HS-5 (cell line): ENCODE data around the gene ALDH1L1.
"Not testable (repeated sequence)": the region's sequence is repeated elsewhere in the genome, so short reads cannot be mapped to it uniquely, and the experiment has no call there.

ENCODE experiments used
- DNase-seq: peaks from one replicate; pipeline ENCODE4 v3.0.0-alpha.2; 2012; ENCODE audit warnings: low read depth

ALDH1L1 gene

GRCh38 chr3:126104742-126105605 is 75.4 kb downstream of the ALDH1L1 start:
- no peak for DNase-seq

DNA sequence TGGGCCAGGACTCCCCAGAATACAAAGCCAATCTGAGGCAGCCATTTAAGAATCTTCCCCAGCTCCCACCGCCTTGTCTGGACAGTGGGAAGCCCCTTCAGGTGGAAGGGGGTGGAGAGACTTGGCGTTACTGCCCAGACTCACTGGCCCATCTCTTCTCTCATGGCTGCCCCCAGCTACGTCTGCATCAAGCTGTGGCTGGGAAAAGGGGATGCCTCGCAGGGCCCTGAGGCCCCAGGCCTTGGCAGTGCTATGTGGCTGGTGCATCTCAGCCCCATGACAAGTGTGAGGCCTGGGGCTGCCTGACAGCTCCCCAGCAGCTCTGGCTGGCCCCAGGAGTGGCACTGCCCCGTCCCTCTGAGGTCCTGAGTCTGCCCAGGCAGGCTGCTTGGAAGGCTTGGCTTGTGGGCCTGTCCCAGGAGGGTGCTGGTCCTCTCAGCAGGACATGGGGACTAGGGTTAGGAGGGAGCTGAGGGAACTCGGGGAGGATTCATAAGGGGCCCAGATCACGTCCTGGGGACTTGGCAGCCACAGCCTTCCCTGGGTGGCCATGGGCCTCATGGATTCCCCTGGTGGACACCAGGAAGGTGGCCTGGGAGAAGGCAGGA is 76.3 kb downstream of the ALDH1L1 start:
- no peak for DNase-seq

DNA sequence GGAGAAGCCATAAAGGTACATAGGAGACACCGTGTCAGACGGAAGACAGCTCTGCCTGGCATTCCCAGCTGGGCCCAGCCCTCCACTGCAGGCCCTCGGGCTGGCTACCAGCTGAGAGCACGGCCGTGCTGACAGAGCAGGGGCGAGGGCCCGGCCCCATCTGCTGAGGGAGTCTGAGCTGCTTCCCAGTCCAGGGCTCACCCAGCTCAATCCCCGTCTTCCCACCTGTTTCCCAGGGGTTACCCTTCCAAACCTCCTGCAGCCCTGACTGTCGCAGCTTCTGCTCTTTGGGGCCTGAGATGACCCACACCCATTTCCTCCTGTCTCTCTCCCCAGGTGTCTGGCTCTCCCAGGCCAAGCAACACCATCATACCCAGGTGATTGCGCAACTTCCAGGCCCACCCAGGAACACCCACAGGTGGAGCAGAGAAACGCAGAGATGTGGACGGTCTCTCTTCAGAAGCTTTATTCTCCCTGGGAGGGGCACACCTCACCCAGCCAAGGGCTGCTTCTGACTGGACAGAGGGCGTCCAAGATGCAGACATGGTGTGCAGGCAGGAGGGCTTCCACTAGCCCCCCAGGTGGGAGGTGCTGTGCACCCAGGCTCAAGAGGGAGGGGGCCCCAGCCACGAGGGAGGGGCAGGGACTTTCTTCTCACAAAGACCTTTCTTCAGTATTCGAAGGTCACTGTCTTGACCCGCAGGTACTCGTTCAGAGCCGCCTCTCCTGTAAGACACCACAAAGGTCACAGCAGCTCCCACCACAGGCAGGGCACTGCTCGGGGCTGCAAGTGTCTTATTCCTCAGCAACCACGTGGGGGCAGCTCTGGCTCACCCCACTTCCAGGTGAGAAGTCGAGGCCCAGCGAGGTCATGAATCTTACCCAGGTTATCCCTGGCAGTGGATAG is 77.0 kb downstream of the ALDH1L1 start:
- no peak for DNase-seq

DNA sequence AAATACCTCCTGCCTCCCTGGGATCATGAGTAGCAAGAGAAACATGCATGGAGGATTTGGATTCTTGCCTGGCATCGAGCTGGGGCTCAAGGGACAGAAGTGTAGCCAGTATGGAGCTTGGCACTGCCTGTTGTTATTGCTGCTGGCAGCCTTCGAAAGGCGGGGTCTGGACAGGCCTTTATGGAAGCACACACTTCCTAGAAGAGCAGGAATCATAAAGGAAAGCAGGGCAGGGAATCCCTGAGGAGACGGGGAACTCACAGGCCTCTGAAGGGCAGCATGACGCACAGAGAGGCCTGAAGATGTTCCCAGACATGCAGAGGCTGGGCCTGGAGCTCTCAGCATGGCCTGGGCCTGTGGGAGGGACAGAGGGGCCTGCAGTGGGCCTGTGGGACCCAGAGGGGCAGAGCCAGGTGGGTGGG is 77.8 kb downstream of the ALDH1L1 start:
- DNase-seq, result no peak

DNA sequence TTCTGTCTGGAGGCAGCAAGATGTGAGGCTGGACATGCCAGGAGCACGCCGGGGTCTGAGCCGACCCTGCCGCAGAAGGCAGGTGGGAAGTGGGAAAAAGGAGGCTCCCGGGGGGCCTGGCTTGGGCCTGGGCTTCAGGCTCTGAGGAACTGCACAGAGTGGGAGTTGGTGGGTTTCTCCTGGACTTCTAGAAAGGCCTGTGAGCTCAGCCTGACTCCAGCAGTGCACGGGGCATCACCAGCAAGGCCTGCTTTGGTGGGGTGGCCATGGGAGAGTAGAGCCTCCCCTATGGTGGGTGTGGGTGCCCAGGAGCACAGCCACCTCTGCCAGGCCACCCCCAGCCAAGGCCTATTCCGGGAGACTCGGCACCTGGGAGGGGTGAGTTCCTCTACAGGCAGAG is 78.4 kb downstream of the ALDH1L1 start:
- DNase-seq, result no peak

DNA sequence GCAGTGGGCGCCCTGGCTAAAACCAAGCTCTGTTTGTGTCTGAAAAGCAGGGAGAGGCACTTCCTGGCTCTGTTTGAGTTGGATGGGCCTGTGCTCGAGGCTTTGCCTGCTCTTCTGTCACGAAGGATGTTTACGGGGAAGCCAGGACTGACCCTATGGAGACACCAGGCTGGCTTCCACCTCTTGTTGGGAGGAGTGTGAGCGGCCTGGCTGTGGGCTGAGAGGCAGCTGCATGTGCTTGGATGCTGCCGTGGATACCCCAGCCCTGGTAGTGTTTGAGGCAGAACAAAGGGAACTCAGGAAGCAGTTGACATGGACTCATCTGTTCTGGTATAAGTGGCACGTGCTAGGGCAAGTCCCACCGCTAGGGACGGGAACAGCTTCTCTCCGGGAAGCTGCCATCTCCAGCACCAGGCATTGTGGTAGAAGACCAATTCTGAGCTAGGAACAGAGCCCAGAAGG is 78.8 kb downstream of the ALDH1L1 start:
- no peak for DNase-seq

DNA sequence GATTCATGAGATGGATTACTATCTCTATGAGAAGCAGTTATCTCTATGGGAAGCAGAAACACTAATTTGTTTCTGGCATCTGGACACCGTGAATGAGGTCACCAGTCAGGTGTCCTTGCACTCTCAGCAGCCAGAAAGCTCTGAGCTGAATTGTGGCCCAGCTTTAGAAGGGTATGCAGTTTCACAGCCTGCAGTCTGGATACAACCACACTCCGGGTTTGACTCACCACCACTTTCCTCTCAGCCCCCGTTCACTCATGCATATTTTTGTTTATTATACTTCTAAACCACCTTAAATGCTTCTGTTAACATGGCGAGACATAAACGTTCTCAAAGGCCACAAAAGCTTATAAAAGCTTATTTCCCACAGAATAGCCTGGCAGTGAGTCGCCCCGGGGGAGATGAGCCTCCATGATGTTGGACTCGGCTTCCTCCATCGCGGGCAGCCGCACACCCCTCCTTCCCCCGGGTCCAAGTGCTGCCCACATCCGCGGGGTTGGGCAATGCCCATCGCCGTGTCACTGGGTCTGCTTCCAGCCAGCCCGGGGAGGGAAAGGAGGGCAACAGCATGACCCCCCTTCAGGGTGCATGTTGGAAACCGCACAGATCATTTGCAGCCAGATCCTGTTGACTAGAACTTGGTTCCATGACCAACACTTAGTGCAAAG is 79.6 kb downstream of the ALDH1L1 start:
- DNase-seq, result no peak

- no peak for DNase-seq
Observed at GRCh38 chr3:126100269-126100633, 80.1 kb downstream of the ALDH1L1 start.

- DNase-seq, result no peak
Observed at GRCh38 chr3:126098391-126098858, 82.0 kb downstream of the ALDH1L1 start.

GRCh38 chr3:126097801-126098200 is 82.6 kb downstream of the ALDH1L1 start:
- no peak for DNase-seq

DNA sequence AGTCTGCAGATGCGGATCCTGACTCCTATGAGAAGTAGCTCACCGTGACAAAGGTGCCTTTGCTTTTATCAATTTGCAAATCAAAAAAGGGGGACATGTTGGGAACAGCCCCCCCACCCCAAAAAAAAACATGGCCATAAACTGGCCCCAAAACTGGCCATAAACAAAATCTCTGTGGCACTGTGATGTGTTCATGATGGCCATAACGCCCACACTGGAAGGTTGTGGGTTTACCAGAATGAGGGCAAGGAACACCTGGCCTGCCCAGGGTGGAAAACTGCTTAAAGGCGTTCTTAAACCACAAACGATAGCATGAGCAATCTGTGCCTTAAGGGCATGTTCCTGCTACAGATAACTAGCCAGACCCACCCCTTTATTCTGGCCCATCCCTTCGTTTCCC is 84.1 kb downstream of the ALDH1L1 start:
- not testable (repeated sequence) for DNase-seq

- DNase-seq, result not testable (repeated sequence)
Observed at GRCh38 chr3:126092128-126092527, 88.3 kb downstream of the ALDH1L1 start.

GRCh38 chr3:126087552-126088175 is 92.7 kb downstream of the ALDH1L1 start:
- DNase-seq, result no peak

GRCh38 chr3:126085841-126086240 is 94.5 kb downstream of the ALDH1L1 start:
- DNase-seq, result no peak

- no peak for DNase-seq
Observed at GRCh38 chr3:126085276-126085675, 95.1 kb downstream of the ALDH1L1 start.

DNA sequence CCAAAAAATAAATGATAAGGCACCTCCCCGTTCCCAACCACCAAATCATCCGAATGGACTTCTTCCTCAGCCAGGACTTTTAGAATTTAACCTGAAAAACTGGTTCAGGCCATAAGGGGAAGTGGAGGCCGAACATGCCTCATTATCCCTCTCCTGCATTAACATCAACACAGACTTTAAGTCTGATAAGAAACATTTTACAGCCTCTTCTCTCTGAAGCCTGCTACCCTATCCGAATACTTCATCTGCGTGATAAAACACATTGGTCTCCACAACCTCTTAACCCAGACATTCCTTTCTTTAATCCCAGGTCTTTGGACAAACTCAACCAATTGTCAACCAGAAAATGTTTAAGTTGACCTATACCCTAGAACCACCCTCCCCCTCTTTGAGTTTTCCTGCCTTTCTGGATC is 95.6 kb downstream of the ALDH1L1 start:
- DNase-seq, result no peak

GRCh38 chr3:126083913-126084767 is 96.2 kb downstream of the ALDH1L1 start, which contains the start of gene SLC41A3:
Gene SLC41A3, minus strand, starts transcription at chr3:126084124. Its CDS starts 15,905 bp downstream, at chr3:126068219.
- DNase-seq, result no peak

- DNase-seq, result no peak
Observed at GRCh38 chr3:126083511-126083912, 96.9 kb downstream of the ALDH1L1 start.

GRCh38 chr3:126083138-126083445 is 97.3 kb downstream of the ALDH1L1 start:
- DNase-seq, result no peak

DNA sequence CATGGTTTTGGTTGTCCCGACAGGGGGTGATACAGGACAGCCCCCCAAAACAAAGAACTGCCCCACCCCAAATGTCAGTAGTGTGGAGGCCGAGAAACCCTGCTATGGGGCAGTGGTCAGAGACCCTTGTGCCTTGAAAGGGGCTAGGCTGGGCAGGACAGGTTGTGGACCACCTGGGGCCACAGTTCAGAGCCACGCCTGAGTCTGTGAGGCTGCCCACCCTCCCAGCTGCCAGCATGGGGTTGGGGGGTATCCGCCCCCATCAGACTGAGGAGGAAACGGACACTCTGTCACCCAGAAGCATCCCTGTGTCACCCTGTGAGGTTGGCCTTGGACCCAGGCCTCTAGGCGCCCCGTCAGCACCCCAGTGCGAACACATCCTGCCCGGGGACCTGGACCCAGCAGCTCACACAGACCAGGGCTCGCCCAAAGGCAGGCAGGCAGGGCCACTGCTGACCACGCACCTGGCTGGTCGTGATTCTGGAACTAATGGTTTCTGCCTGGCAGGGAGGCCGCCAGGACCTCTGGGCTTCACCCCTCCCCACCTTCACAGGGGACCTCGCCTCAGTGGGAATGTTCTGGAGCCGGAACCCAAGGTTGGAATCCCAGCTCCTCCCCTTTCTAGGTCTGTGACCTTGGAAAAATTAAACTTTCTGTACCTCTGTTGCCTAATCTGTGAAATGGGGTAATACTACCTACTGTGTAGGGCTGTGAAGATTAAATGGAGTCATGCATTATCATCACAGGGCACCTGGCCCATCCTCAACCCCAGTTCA is 97.8 kb downstream of the ALDH1L1 start:
- no peak for DNase-seq
